Progenitor cell of endocrine pancreas (in vitro differentiated cells): ENCODE measurements around the gene DROSHA. TPM values are rescaled to one million over a fixed set of nuclear protein-coding genes. Genes with fewer than 3 reads are reported as not detected.
A peak's percentile ranks its signal among the peaks of the same experiment; 100 is the strongest.
"Not testable (repeated sequence)": the region's sequence is repeated elsewhere in the genome, so short reads cannot be mapped to it uniquely, and the experiment has no call there.

Experiments used
- DNase-seq: peaks from one replicate; pipeline ENCODE4 v3.0.0; 2021; ENCODE audit warnings: low spot score; ENCODE audit not compliant: unreplicated experiment
- H3K27ac Mint-ChIP-seq: 2 replicates; pipeline ENCODE4 v1.8.0; 2021; ENCODE audit warnings: mild to moderate bottlenecking, moderate library complexity, mixed read lengths
- H3K27me3 Mint-ChIP-seq: 2 replicates; pipeline ENCODE4 v1.8.0; 2021; ENCODE audit warnings: mixed read lengths
- H3K36me3 Mint-ChIP-seq: 2 replicates; pipeline ENCODE4 v1.8.0; 2022; ENCODE audit warnings: mixed read lengths; ENCODE audit not compliant: insufficient read depth
- H3K4me1 Mint-ChIP-seq: 2 replicates; pipeline ENCODE4 v1.8.0; 2021; ENCODE audit warnings: low read depth, mixed read lengths
- H3K4me3 Mint-ChIP-seq: 2 replicates; pipeline ENCODE4 v1.8.0; 2021; ENCODE audit warnings: low read depth, mild to moderate bottlenecking, moderate library complexity, mixed read lengths
- H3K9me3 Mint-ChIP-seq: 2 replicates; pipeline ENCODE4 v1.8.0; 2021; ENCODE audit warnings: low read depth, mixed read lengths
- CTCF ChIP-seq: fragments of 200-600 bp; sonication (generic); IDR thresholded peaks from one replicate; pipeline ENCODE4 v1.5.0; 2021; ENCODE audit warnings: antibody characterized with exemption, mild to moderate bottlenecking; ENCODE audit not compliant: unreplicated experiment
- total RNA-seq: library from RNA; stranded (reverse); gene quantifications from 2 replicates; pipeline ENCODE4 v1.2.1, GENCODE V29; 2021

The DROSHA gene
- total RNA-seq, 1 donor from 2014 or later = 100 TPM

GRCh38 chr5:31559942-31560341, 28.0 kb upstream of the DROSHA start:
- Mint-ChIP-seq H3K9me3 (peaks cover 3% of the 10 kb centered on the region), H3K4me3 (no peak overlapping the region), H3K4me1 (no peaks in the 10 kb centered on the region), H3K27ac (no peak overlapping the region), H3K36me3 (peaks cover 12% of the 10 kb centered on the region), H3K27me3 (peaks cover 3% of the 10 kb centered on the region)
- DNase-seq = no peak
- no peak for TF ChIP-seq CTCF

- no peaks in the 10 kb centered on the region for H3K27me3 Mint-ChIP-seq
- H3K4me1 Mint-ChIP-seq = no peaks in the 10 kb centered on the region
- no peak overlapping the region for H3K4me3 Mint-ChIP-seq
- no peak for DNase-seq
- H3K36me3 Mint-ChIP-seq = peaks cover 27% of the 10 kb centered on the region
- H3K9me3 Mint-ChIP-seq = no peaks in the 10 kb centered on the region
- no peak for TF ChIP-seq CTCF
- no peak overlapping the region for H3K27ac Mint-ChIP-seq
These were observed 24.6 kb upstream of the DROSHA start for GRCh38 chr5:31556461-31556860.

GRCh38 chr5:31554552-31554951, 22.7 kb upstream of the DROSHA start:
- H3K9me3 Mint-ChIP-seq = no peaks in the 10 kb centered on the region
- no peak for DNase-seq
- H3K27me3 Mint-ChIP-seq = no peaks in the 10 kb centered on the region
- no peak for TF ChIP-seq CTCF
- no peak overlapping the region for H3K27ac Mint-ChIP-seq
- H3K36me3 Mint-ChIP-seq = peaks cover 33% of the 10 kb centered on the region
- no peaks in the 10 kb centered on the region for H3K4me1 Mint-ChIP-seq
- no peak overlapping the region for H3K4me3 Mint-ChIP-seq

GRCh38 chr5:31553863-31554262, 22.0 kb upstream of the DROSHA start:
- no peaks in the 10 kb centered on the region for H3K27me3 Mint-ChIP-seq
- no peaks in the 10 kb centered on the region for H3K9me3 Mint-ChIP-seq
- no peaks in the 10 kb centered on the region for H3K4me1 Mint-ChIP-seq
- no peak overlapping the region for H3K4me3 Mint-ChIP-seq
- peaks cover 33% of the 10 kb centered on the region for H3K36me3 Mint-ChIP-seq
- no peak for DNase-seq
- H3K27ac Mint-ChIP-seq = no peak overlapping the region
- TF ChIP-seq CTCF = no peak

GRCh38 chr5:31551878-31552277, 20.0 kb upstream of the DROSHA start:
- Mint-ChIP-seq H3K27me3 (no peaks in the 10 kb centered on the region), H3K4me1 (no peaks in the 10 kb centered on the region), H3K4me3 (no peak overlapping the region), H3K36me3 (peaks cover 47% of the 10 kb centered on the region), H3K9me3 (no peaks in the 10 kb centered on the region), H3K27ac (peak overlapping the region; percentile 3)
- no peak for DNase-seq
- TF ChIP-seq CTCF = no peak

GRCh38 chr5:31549114-31549513, 17.2 kb upstream of the DROSHA start:
- not testable (repeated sequence) for H3K4me1 Mint-ChIP-seq
- peaks cover 49% of the 10 kb centered on the region for H3K36me3 Mint-ChIP-seq

More at GRCh38 chr5:31549114-31549513, 17.2 kb upstream of the DROSHA start:
- H3K27me3 Mint-ChIP-seq, H3K27ac Mint-ChIP-seq, H3K9me3 Mint-ChIP-seq, DNase-seq, H3K4me3 Mint-ChIP-seq: not testable (repeated sequence)
